GM12878 (cell line): ENCODE data around the gene PARD6B. TPM values are rescaled to one million over a fixed set of nuclear protein-coding genes. Genes with fewer than 3 reads are reported as not detected.

Experiments
- ATF7 ChIP-seq: fragments of 450-650 bp; IDR thresholded peaks from 2 replicates; pipeline ENCODE4 v1.6.1; 2016; ENCODE audit warnings: low read depth, mild to moderate bottlenecking
- BACH1 ChIP-seq: fragments of 450-650 bp; IDR thresholded peaks from 2 replicates; pipeline ENCODE4 v1.6.1; 2017; ENCODE audit warnings: mild to moderate bottlenecking, borderline replicate concordance
- CEBPB ChIP-seq, 2 experiments: fragments of 150-350 bp in 1 of 2; IDR thresholded peaks; 2 replicates each; pipeline ENCODE4 v1.6.1; 2012 to 2014; ENCODE audit warnings: low read depth in 2 of 2, low read length in 2 of 2, borderline replicate concordance in 1 of 2, inconsistent platforms in 1 of 2
- ELK1 ChIP-seq: IDR thresholded peaks from 2 replicates; pipeline ENCODE4 v1.6.1; 2012; ENCODE audit warnings: low read depth, low read length, improper control_type of control experiment
- FOXM1 ChIP-seq: IDR thresholded peaks from 2 replicates; pipeline ENCODE4 v1.6.1; 2012; ENCODE audit warnings: low read depth, mild to moderate bottlenecking, inconsistent platforms, low read length, moderate library complexity
- HDAC2 ChIP-seq: fragments of 200-600 bp; sonication (generic); IDR thresholded peaks from 2 replicates; pipeline ENCODE4 v1.6.1; 2017
- NRF1 ChIP-seq: conservative IDR thresholded peaks from 2 replicates; pipeline ENCODE4 v1.6.1; 2011; ENCODE audit warnings: mild to moderate bottlenecking, low read depth, low read length, improper control_type of control experiment
- PAX5 ChIP-seq: IDR thresholded peaks from 2 replicates; pipeline ENCODE4 v1.6.1; 2011; ENCODE audit warnings: low read depth, low read length, borderline replicate concordance
- PML ChIP-seq: IDR thresholded peaks from 2 replicates; pipeline ENCODE4 v1.6.1; 2012; ENCODE audit warnings: low read length, inconsistent platforms
- RAD51 ChIP-seq: fragments of 450-650 bp; IDR thresholded peaks from 2 replicates; pipeline ENCODE4 v1.6.1; 2016; ENCODE audit warnings: moderate library complexity, mild to moderate bottlenecking, inconsistent platforms
- RFX5 ChIP-seq: IDR thresholded peaks from 2 replicates; pipeline ENCODE4 v1.6.1; 2011; ENCODE audit warnings: low read depth, low read length, improper control_type of control experiment
- SREBF1 ChIP-seq: IDR thresholded peaks from 2 replicates; pipeline ENCODE4 v1.6.1; 2012; ENCODE audit warnings: mild to moderate bottlenecking, low read length
- TARDBP ChIP-seq: IDR thresholded peaks from 2 replicates; pipeline ENCODE4 v1.6.1; 2016; ENCODE audit warnings: borderline replicate concordance
- TCF3 ChIP-seq: IDR thresholded peaks from 2 replicates; pipeline ENCODE4 v1.6.1; 2012; ENCODE audit warnings: low read depth, mild to moderate bottlenecking, low read length, borderline replicate concordance; ENCODE audit not compliant: insufficient read depth
- ZBTB4 ChIP-seq: fragments of 450-650 bp; formaldehyde crosslinking; IDR thresholded peaks from 2 replicates; pipeline ENCODE4 v1.4.0; 2022; ENCODE audit warnings: mild to moderate bottlenecking, moderate library complexity
- ZZZ3 ChIP-seq: IDR thresholded peaks from 2 replicates; pipeline ENCODE4 v1.6.1; 2011; ENCODE audit warnings: low read depth; ENCODE audit not compliant: control insufficient read depth, insufficient read length
- polyA plus RNA-seq, 11 experiments: library from polyadenylated mRNA; depleted of rRNA in 4 of 11; unstranded in 6 of 11; stranded (reverse) in 5 of 11; fragments of >200 nt; fragmentation: Nextera tagmentation in 4 of 11; fragmentation: Illumina TruSeq in 1 of 11; extraction: Ambion mirVana in 4 of 11; extraction: Trizol in 1 of 11; gene quantifications; 1 replicate in 1 of 11; 2 replicates in 10 of 11; pipeline versions ENCODE4 v1.2.1 to v1.2.3, GENCODE V29; 2011 to 2016; ENCODE audit warnings: inconsistent platforms in 2 of 11, missing spikeins in 2 of 11, low read depth in 1 of 11
- total RNA-seq, 4 experiments: library from RNA; depleted of rRNA in 3 of 4; stranded (reverse); fragments of >200 nt in 3 of 4; fragmentation: Illumina TruSeq in 1 of 4; extraction: Trizol in 1 of 4; gene quantifications; 2 replicates each; pipeline versions ENCODE4 v1.2.1 to v1.2.3, GENCODE V29; 2013 to 2021
- TF ChIP-seq, protein P1 (sequence below): fragments of 450-650 bp; formaldehyde crosslinking; IDR thresholded peaks from 2 replicates; pipeline ENCODE4 v1.5.0; 2022; ENCODE audit warnings: mild to moderate bottlenecking, missing genetic modification characterization
- TF ChIP-seq, protein P2 (sequence below): IDR thresholded peaks from 2 replicates; pipeline ENCODE4 v1.6.1; 2011; ENCODE audit warnings: borderline replicate concordance, low read depth, mild to moderate bottlenecking, moderate library complexity, low read length; ENCODE audit not compliant: insufficient read depth, poor library complexity, severe bottlenecking

PARD6B gene
- total and polyA plus RNA-seq, 10 of the 15 experiments (the other 5 are each of a cell fraction or from before 2014, with no cell fraction given): 0.57 to 4.7 (median 2.0) TPM

DNA sequence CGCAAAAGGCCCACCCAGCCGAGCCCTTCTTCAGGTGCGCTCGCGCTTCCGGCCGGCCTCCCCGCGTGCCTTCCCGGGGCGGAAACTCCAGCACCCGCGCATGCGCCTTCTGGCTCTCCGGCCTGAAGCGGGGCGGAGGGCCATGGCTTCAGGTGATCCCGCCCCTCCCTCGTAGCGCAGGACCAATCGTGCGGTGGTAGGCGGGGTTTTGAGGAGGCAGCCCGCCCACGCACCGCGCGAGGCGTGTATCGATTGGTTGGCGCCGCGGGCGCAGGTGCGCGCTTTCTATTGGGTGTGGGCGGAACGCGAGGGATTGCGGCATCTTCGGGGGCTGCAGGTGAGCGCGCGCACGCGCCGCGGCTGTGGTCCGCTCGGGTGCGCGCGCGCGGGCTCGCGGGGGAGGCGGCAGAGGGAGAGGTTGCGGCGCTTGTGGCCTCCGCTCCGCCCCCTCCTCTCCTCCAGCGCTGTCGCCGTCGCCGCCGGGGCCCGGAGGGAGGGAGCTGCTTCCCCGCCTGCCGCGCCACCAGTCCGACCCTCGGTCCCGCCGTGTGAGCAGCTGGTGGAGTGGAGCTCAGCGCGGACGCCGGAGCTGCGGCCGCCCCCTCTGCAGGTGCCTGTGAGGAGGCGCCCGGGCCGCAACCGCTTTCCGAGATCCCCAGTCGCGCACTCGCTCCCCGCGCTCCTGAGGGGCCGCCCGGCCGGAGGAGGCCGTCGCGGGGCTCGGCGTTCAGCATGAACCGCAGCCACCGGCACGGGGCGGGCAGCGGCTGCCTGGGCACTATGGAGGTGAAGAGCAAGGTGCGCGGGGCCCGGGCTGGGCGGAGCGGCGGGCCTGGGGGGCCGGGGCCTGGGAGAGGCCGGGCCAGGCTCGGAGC lies at the start of gene PARD6B (continued):
- TF ChIP-seq ELK1 (peak; percentile 76), PML (no peak), ZZZ3 (no peak), ZBTB4 (CRISPR knock-in tag) (no peak), ATF7 (no peak), RAD51 (no peak), TCF3 (peak; percentile 57; the same call in 1 of the 2 replicates), PAX5 (peak; percentile 14; the same call in 1 of the 2 replicates), SREBF1 (no peak), FOXM1 (no peak), TARDBP (no peak), CEBPB (IDR thresholded peaks at IDR 0.05; ENCODE audit: borderline replicate concordance in 1 of 2, low read depth in 2 of 2, low read length in 2 of 2) (peak in 1 of 2 experiments; percentile 19; a peak in 1 of 4 replicates), HDAC2 (no peak), BACH1 (peak; percentile 65), RFX5 (peak; percentile 38; the same call in 1 of the 2 replicates), NRF1 (peak; percentile 65)
- TF ChIP-seq, protein P1, sequence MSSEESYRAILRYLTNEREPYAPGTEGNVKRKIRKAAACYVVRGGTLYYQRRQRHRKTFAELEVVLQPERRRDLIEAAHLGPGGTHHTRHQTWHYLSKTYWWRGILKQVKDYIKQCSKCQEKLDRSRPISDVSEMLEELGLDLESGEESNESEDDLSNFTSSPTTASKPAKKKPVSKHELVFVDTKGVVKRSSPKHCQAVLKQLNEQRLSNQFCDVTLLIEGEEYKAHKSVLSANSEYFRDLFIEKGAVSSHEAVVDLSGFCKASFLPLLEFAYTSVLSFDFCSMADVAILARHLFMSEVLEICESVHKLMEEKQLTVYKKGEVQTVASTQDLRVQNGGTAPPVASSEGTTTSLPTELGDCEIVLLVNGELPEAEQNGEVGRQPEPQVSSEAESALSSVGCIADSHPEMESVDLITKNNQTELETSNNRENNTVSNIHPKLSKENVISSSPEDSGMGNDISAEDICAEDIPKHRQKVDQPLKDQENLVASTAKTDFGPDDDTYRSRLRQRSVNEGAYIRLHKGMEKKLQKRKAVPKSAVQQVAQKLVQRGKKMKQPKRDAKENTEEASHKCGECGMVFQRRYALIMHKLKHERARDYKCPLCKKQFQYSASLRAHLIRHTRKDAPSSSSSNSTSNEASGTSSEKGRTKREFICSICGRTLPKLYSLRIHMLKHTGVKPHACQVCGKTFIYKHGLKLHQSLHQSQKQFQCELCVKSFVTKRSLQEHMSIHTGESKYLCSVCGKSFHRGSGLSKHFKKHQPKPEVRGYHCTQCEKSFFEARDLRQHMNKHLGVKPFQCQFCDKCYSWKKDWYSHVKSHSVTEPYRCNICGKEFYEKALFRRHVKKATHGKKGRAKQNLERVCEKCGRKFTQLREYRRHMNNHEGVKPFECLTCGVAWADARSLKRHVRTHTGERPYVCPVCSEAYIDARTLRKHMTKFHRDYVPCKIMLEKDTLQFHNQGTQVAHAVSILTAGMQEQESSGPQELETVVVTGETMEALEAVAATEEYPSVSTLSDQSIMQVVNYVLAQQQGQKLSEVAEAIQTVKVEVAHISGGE (CRISPR knock-in tag): no peak
- TF ChIP-seq, protein P2, sequence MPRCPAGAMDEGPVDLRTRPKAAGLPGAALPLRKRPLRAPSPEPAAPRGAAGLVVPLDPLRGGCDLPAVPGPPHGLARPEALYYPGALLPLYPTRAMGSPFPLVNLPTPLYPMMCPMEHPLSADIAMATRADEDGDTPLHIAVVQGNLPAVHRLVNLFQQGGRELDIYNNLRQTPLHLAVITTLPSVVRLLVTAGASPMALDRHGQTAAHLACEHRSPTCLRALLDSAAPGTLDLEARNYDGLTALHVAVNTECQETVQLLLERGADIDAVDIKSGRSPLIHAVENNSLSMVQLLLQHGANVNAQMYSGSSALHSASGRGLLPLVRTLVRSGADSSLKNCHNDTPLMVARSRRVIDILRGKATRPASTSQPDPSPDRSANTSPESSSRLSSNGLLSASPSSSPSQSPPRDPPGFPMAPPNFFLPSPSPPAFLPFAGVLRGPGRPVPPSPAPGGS: no peak
